Mononuclear cell (primary cell): ENCODE data around the gene C1orf53. TPM values are rescaled to one million over a fixed set of nuclear protein-coding genes. Genes with fewer than 3 reads are reported as not detected.
A peak's percentile ranks its signal among the peaks of the same experiment; 100 is the strongest.

ENCODE experiments used
- H3K27me3 ChIP-seq: 2 replicates; pipeline ENCODE4 v1.6.0; 2011; ENCODE audit warnings: low read length, control low read depth; ENCODE audit not compliant: insufficient read depth
- H3K4me1 ChIP-seq: 2 replicates; pipeline ENCODE4 v1.5.1; 2011; ENCODE audit warnings: mild to moderate bottlenecking, low read length, control low read depth; ENCODE audit not compliant: insufficient read depth
- H3K4me3 ChIP-seq: 2 replicates; pipeline ENCODE4 v1.5.1; 2011; ENCODE audit warnings: mild to moderate bottlenecking, low read length, moderate library complexity
- H3K9me3 ChIP-seq: 2 replicates; pipeline ENCODE4 v1.5.1; 2011; ENCODE audit warnings: low read depth, mild to moderate bottlenecking, control low read depth, low read length
- total RNA-seq: library from RNA; depleted of rRNA; stranded (reverse); fragments of >200 nt; gene quantifications from one replicate; pipeline ENCODE4 v1.2.3, GENCODE V29; 2012

C1orf53 gene
- total RNA-seq, 1 donor: not detected

- Histone ChIP-seq H3K9me3 (no peaks in the 10 kb centered on the region), H3K4me1 (peaks cover 74% of the 10 kb centered on the region), H3K4me3 (no peak overlapping the region), H3K27me3 (peaks cover 100% of the 10 kb centered on the region)
Measured at GRCh38 chr1:197913495-197914276, 11.3 kb downstream of the C1orf53 start.

- H3K9me3 ChIP-seq: no peaks in the 10 kb centered on the region
- peaks cover 100% of the 10 kb centered on the region for H3K27me3 ChIP-seq
- no peak overlapping the region for H3K4me3 ChIP-seq
- H3K4me1 ChIP-seq: peaks cover 77% of the 10 kb centered on the region
Measured at GRCh38 chr1:197914510-197914909, 12.1 kb downstream of the C1orf53 start.

- Histone ChIP-seq H3K9me3 (no peaks in the 10 kb centered on the region), H3K4me1 (peaks cover 83% of the 10 kb centered on the region), H3K4me3 (no peak overlapping the region), H3K27me3 (peaks cover 100% of the 10 kb centered on the region)
Measured at GRCh38 chr1:197915260-197915861, 12.9 kb downstream of the C1orf53 start.

- Histone ChIP-seq H3K27me3 (peaks cover 100% of the 10 kb centered on the region), H3K4me3 (no peak overlapping the region), H3K9me3 (no peaks in the 10 kb centered on the region)
Measured at GRCh38 chr1:197915862-197916499, 13.6 kb downstream of the C1orf53 start.

GRCh38 chr1:197916500-197916983 is 14.1 kb downstream of the C1orf53 start:
- H3K27me3 ChIP-seq: peaks cover 100% of the 10 kb centered on the region
- H3K4me1 ChIP-seq: peaks cover 82% of the 10 kb centered on the region
- no peak overlapping the region for H3K4me3 ChIP-seq
- H3K9me3 ChIP-seq: no peaks in the 10 kb centered on the region

More at GRCh38 chr1:197915862-197916499, 13.6 kb downstream of the C1orf53 start:
- peaks cover 82% of the 10 kb centered on the region for H3K4me1 ChIP-seq

GRCh38 chr1:197917805-197918651 is 15.6 kb downstream of the C1orf53 start:
- H3K27me3 ChIP-seq: peaks cover 100% of the 10 kb centered on the region
- H3K9me3 ChIP-seq: no peaks in the 10 kb centered on the region
- peaks cover 68% of the 10 kb centered on the region for H3K4me1 ChIP-seq
- peak overlapping the region; percentile 19 for H3K4me3 ChIP-seq

GRCh38 chr1:197918807-197919345 is 16.4 kb downstream of the C1orf53 start:
- Histone ChIP-seq H3K27me3 (peaks cover 100% of the 10 kb centered on the region), H3K9me3 (no peaks in the 10 kb centered on the region), H3K4me3 (no peak overlapping the region), H3K4me1 (peaks cover 63% of the 10 kb centered on the region)

GRCh38 chr1:197919346-197920066 is 17.1 kb downstream of the C1orf53 start:
- no peaks in the 10 kb centered on the region for H3K9me3 ChIP-seq
- peaks cover 63% of the 10 kb centered on the region for H3K4me1 ChIP-seq
- peaks cover 98% of the 10 kb centered on the region for H3K27me3 ChIP-seq
- peak overlapping the region; percentile 4 for H3K4me3 ChIP-seq

GRCh38 chr1:197920067-197920396 is 17.6 kb downstream of the C1orf53 start:
- Histone ChIP-seq H3K27me3 (peaks cover 92% of the 10 kb centered on the region), H3K9me3 (no peaks in the 10 kb centered on the region), H3K4me3 (no peak overlapping the region), H3K4me1 (peaks cover 63% of the 10 kb centered on the region)

- Histone ChIP-seq H3K4me1 (peaks cover 58% of the 10 kb centered on the region), H3K4me3 (no peak overlapping the region), H3K27me3 (peaks cover 92% of the 10 kb centered on the region), H3K9me3 (no peaks in the 10 kb centered on the region)
Measured at GRCh38 chr1:197920414-197921117, 18.1 kb downstream of the C1orf53 start.

GRCh38 chr1:197921235-197922069 is 19.0 kb downstream of the C1orf53 start:
- peaks cover 91% of the 10 kb centered on the region for H3K27me3 ChIP-seq
- H3K9me3 ChIP-seq: no peaks in the 10 kb centered on the region
- no peak overlapping the region for H3K4me3 ChIP-seq
- H3K4me1 ChIP-seq: peaks cover 49% of the 10 kb centered on the region

- H3K4me1 ChIP-seq: peaks cover 43% of the 10 kb centered on the region
- peaks cover 91% of the 10 kb centered on the region for H3K27me3 ChIP-seq
- H3K9me3 ChIP-seq: no peaks in the 10 kb centered on the region
- no peak overlapping the region for H3K4me3 ChIP-seq
Measured at GRCh38 chr1:197922070-197922390, 19.6 kb downstream of the C1orf53 start.

- H3K27me3 ChIP-seq: peaks cover 91% of the 10 kb centered on the region
- H3K9me3 ChIP-seq: no peaks in the 10 kb centered on the region
- peaks cover 33% of the 10 kb centered on the region for H3K4me1 ChIP-seq
- H3K4me3 ChIP-seq: no peak overlapping the region
Measured at GRCh38 chr1:197923038-197923437, 20.6 kb downstream of the C1orf53 start.
